HG03571 (cell line): ENCODE results near the gene FAM50A.

Source experiments
- ATAC-seq: cut with Tn5 transposase; IDR thresholded peaks from one replicate; pipeline ENCODE4 v1.9.1; 2021; ENCODE audit not compliant: unreplicated experiment

FAM50A gene

GRCh38 chrX:154412468-154412867 is 31.5 kb upstream of the FAM50A start:
- ATAC-seq: no peak

- no peak for ATAC-seq
These were observed 30.8 kb upstream of the FAM50A start for GRCh38 chrX:154413142-154413541.

- no peak for ATAC-seq
These were observed 26.8 kb upstream of the FAM50A start for GRCh38 chrX:154417157-154417556.

GRCh38 chrX:154419189-154419588 is 24.8 kb upstream of the FAM50A start:
- ATAC-seq: no peak

- no peak for ATAC-seq
These were observed 24.1 kb upstream of the FAM50A start for GRCh38 chrX:154419688-154420401.

- ATAC-seq: no peak
These were observed 23.6 kb upstream of the FAM50A start for GRCh38 chrX:154420402-154420756.

- no peak for ATAC-seq
These were observed 16.8 kb upstream of the FAM50A start for GRCh38 chrX:154426916-154427770.

GRCh38 chrX:154428176-154429171 is 15.5 kb upstream of the FAM50A start, which contains the start of gene ATP6AP1:
Gene ATP6AP1 (plus strand): TSS chrX:154428677. CDS start chrX:154428693, 16 bp downstream.
- peak; percentile 96 for ATAC-seq

- ATAC-seq: no peak
These were observed 14.2 kb upstream of the FAM50A start for GRCh38 chrX:154429711-154430110.

- no peak for ATAC-seq
These were observed 13.5 kb upstream of the FAM50A start for GRCh38 chrX:154430479-154430878.

GRCh38 chrX:154430916-154431315 is 13.0 kb upstream of the FAM50A start:
- no peak for ATAC-seq

- no peak for ATAC-seq
These were observed 12.6 kb upstream of the FAM50A start for GRCh38 chrX:154431341-154431740.

- no peak for ATAC-seq
These were observed 11.7 kb upstream of the FAM50A start for GRCh38 chrX:154432210-154432609.

- no peak for ATAC-seq
These were observed 10.3 kb upstream of the FAM50A start for GRCh38 chrX:154433605-154434004.

GRCh38 chrX:154434394-154435168 is 9.4 kb upstream of the FAM50A start:
- ATAC-seq: no peak

- ATAC-seq: no peak
These were observed 8.7 kb upstream of the FAM50A start for GRCh38 chrX:154435171-154435733.

GRCh38 chrX:154436374-154436982 is 7.5 kb upstream of the FAM50A start:
- ATAC-seq: no peak

- ATAC-seq: no peak
These were observed 6.8 kb upstream of the FAM50A start, which contains the start of gene GDI1 for GRCh38 chrX:154436983-154437752. Gene GDI1 (plus strand): TSS chrX:154437154. CDS start chrX:154437255, 101 bp downstream.
